Neural progenitor cell (in vitro differentiated cells): ENCODE results near the gene MEMO1.

Source experiments
- EZH2phosphoT487 ChIP-seq: fragments of 200-600 bp; sonication (generic); IDR thresholded peaks from 2 replicates; pipeline ENCODE4 v1.6.1; 2017; ENCODE audit warnings: antibody characterized with exemption
- TF ChIP-seq, protein P1 (sequence below): fragments of 200-600 bp; sonication (generic); IDR thresholded peaks from 2 replicates; pipeline ENCODE4 v1.5.1; 2017; ENCODE audit warnings: antibody characterized with exemption, mild to moderate bottlenecking

DNA sequence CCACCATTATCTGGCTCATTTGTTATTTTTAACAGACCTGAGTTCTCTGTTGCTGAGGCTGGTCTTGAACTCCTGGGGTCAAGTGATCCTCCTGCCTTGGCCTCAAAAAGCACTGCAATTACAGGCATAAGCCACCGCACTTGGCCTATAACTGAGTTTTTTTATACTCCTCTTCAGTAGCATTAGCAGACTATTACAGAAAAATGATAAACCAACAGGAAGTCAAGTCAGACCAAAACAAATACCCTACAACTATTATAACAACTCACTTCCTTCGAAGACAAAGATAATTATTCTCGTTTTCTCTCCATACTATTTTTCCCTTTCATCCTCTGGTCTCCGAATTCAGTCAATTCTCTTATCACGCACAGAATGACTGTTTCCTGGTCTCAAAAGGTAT is 78.2 kb downstream of the MEMO1 start:
- TF ChIP-seq, protein P1, sequence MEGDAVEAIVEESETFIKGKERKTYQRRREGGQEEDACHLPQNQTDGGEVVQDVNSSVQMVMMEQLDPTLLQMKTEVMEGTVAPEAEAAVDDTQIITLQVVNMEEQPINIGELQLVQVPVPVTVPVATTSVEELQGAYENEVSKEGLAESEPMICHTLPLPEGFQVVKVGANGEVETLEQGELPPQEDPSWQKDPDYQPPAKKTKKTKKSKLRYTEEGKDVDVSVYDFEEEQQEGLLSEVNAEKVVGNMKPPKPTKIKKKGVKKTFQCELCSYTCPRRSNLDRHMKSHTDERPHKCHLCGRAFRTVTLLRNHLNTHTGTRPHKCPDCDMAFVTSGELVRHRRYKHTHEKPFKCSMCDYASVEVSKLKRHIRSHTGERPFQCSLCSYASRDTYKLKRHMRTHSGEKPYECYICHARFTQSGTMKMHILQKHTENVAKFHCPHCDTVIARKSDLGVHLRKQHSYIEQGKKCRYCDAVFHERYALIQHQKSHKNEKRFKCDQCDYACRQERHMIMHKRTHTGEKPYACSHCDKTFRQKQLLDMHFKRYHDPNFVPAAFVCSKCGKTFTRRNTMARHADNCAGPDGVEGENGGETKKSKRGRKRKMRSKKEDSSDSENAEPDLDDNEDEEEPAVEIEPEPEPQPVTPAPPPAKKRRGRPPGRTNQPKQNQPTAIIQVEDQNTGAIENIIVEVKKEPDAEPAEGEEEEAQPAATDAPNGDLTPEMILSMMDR: no peak
- no peak for TF ChIP-seq EZH2phosphoT487
